Endothelial cell of umbilical vein (primary cell): ENCODE data around the gene CDX1.

Source experiments
- CTCF ChIP-seq, 2 donors: IDR thresholded peaks; 1 replicate in 1 of 2; 2 replicates in 1 of 2; pipeline ENCODE4 v1.5.1; 2011; ENCODE audit warnings: low read length in 2 of 2, mild to moderate bottlenecking in 2 of 2, moderate library complexity in 2 of 2, control low read depth in 1 of 2, inconsistent platforms in 1 of 2, low read depth in 1 of 2; ENCODE audit not compliant: insufficient read depth in 1 of 2; ENCODE audit errors: extremely low read depth in 1 of 2
- EZH2 ChIP-seq: IDR thresholded peaks from 2 replicates; pipeline ENCODE4 v1.6.1; 2012; ENCODE audit warnings: borderline replicate concordance, low read depth, mild to moderate bottlenecking, moderate library complexity, low read length, inconsistent platforms; ENCODE audit not compliant: severe bottlenecking
- GATA2 ChIP-seq: IDR thresholded peaks from 2 replicates; pipeline ENCODE4 v1.7.0; 2011; ENCODE audit warnings: low read depth, mild to moderate bottlenecking, moderate library complexity, mixed read lengths, low read length; ENCODE audit not compliant: insufficient read length, insufficient read depth
- POLR2A ChIP-seq: IDR thresholded peaks from 2 replicates; pipeline ENCODE4 v1.6.1; 2012; ENCODE audit warnings: low read depth, mild to moderate bottlenecking, control low read depth, low read length
- POLR2AphosphoS5 ChIP-seq: IDR thresholded peaks from 2 replicates; pipeline ENCODE4 v1.6.1; 2012; ENCODE audit warnings: low read depth, mild to moderate bottlenecking, control low read depth, low read length, moderate library complexity; ENCODE audit not compliant: insufficient read depth

- TF ChIP-seq POLR2A (no peak), EZH2 (no peak), POLR2AphosphoS5 (no peak), CTCF (IDR thresholded peaks at IDR 0.05; ENCODE audit: extremely low read depth in 1 of 2, insufficient read depth in 1 of 2, low read depth in 1 of 2, low read length in 2 of 2) (no peak), GATA2 (no peak)
Measured at GRCh38 chr5:150120062-150120441, 46.5 kb upstream of the CDX1 start.
